RPMI8226 (cell line): ENCODE measurements around the gene BEAN1.
A peak's percentile ranks its signal among the peaks of the same experiment; 100 is the strongest.
"Not testable (repeated sequence)": the region's sequence is repeated elsewhere in the genome, so short reads cannot be mapped to it uniquely, and the experiment has no call there.

ENCODE experiments used
- DNase-seq: peaks from one replicate; pipeline ENCODE4 v3.0.0-alpha.2; 2015

The BEAN1 gene

DNA sequence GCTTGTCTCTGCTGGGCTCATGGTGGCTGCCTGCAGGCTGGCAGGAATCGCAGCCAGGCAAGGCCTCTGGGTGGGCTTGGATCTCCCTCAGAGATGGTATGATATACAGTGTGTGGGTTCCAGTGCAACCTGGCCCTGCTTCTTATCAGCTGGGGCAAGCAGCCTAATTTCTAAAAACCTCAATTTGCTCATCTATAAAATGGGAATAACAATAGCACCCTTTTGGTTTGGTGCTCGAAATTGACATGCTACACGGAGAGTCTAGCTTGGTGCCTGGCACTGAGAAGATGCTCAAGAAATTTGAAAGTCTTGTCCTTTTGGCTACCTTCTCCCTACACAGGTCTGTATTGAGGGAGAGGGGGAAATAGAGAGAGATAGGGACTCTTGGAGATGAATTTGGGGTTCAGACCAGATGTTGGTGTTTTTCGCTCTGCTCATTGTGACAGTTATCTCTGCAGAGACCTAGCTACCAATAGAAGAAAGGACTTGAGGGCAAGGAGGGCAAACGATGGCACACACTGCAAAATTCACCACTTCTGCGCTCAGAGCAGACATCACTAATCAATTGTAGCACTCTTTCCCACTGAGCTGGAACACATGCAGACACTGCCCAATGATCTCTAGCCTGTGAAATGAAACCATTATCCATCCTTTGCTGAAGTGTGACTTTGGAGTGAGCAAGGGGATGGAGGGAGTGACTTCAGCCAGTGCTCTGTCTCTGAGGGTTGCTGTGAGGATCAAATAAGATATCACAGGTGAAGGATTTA lies 15.6 kb downstream of the BEAN1 start:
- no peak for DNase-seq

DNA sequence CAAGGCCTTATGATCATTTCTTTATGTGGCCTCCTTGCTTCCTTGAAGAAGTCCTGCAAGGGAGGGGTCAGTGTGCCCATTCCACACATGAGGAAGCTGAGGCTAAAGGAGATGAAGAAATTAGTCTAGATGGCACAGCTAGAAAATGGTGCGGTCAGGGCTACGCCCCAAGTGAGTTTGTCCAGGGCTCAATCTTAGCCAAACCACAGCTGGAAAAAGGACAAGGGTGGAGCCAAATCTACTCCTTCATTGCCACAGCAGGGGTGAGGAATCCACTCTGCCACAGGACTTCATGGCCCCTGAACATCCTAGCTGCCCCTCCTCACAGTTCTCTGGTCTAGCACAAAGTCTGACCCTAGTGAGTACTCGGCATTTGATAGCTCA lies 16.2 kb downstream of the BEAN1 start:
- DNase-seq = no peak

DNA sequence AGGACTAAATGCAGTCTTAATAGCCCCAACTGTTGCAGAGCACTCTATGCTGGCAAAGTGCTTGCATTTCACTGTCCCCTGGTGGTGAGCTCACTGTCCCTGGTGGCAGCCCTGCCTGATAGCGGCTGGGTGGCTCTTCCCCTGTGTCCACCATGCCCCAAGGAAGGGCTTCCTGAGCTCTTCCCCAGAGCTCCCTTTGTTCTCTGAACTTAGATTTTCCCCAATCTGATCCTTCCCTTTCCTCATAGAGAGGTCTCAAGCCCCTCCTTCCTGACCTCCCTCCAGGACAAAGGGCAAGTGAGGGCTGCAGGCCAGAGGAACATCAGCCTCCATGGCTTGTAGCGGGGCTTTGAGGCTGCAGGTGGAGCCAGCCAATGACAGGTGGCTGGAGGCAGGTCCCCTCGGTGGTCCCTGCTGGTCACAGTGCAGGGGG lies 17.0 kb downstream of the BEAN1 start:
- DNase-seq = peak; percentile 42

DNA sequence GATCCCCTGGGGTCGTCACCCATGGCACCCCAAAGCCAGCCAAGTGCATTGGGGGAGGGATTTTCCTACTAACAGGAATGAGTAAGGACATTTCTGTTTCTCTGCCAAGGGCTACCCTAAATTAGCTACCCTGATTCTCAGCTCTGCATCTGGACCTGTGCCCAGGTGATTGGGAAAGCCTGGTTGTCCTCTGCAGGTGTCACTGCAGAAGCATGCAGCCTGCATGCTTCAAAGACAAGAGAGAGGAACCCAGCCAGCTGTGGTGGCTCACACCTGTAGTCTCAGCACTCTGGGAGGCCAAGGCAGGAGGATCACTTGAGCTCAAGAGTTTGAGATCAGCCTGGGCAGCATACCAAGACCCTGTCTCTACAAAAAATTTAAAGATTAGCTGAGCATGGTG lies 19.6 kb downstream of the BEAN1 start:
- peak; percentile 69 for DNase-seq

DNA sequence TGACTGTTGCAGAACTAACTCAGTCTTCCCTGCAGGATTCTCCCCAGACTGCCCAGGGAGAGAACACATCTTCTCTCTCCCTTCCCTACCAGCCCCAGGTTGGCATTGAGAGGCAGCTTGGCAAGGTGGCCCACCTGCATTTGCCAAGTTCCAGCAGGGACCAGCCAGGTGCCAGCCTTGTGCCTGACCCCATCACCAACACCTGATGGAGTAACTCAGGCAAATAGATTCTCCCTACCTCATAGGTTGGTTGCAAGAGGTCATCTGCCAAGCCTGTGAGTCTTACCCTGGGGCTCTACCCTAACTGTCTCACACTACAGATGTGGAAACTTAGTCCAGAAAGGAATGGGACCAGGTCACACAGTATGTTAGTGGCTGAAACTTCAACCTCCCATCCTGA lies 20.4 kb downstream of the BEAN1 start:
- no peak for DNase-seq

DNA sequence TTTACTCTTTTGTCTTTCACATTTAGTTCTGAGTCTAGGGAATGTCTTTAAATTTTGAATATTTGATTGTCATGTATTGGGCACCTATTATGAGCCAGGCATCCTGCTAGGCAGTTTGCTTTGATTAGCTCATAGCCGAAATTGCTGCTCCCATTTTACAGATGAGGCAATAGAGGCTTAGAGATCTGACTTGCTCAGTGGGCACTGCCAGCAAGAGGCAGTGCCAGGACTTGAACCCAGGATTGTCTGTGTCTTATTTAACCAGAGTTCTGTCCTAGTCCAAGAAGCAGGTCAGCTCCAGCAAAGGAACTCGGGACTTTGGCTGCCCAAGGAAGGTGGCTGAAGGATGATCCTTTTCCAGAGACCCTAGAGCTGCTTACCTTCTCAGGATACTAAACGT lies 24.5 kb downstream of the BEAN1 start:
- no peak for DNase-seq

DNA sequence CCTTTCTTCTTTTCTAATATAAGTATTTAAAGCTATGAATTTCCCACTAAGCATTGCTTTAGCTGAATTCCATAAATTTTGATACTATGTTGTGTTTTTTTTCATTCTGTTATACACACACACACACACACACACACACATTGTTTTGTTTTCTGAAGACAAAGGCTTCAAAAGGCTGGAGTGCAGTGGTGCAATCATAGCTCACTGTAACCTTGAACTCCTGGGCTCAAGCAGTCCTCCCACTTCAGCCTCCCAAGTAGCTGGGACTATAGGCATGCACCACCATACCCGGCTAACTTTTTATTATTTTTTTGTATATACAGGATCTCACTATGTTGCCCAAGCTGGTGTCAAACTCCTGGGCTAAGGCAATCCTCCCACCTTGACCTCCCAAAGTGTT lies 26.1 kb downstream of the BEAN1 start:
- DNase-seq = not testable (repeated sequence)

DNA sequence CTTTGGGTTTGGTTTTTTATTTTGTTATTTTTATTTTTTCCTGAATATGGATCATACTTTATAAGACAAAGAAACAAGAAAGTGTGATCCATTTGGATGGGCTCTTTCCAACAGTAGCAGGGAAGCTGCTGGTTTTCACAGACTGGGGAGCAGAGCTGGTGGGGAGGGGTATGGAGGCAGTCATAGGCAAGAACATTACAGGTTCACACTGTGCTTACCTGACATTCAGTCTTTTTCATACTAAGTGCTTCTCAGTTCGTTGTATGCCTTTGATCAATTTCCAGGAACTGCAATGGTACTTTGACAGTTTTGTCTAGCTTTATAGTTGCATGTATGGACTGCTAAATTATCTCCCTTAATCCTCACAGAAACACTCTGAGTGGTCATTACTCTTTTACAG lies 27.7 kb downstream of the BEAN1 start:
- no peak for DNase-seq

DNA sequence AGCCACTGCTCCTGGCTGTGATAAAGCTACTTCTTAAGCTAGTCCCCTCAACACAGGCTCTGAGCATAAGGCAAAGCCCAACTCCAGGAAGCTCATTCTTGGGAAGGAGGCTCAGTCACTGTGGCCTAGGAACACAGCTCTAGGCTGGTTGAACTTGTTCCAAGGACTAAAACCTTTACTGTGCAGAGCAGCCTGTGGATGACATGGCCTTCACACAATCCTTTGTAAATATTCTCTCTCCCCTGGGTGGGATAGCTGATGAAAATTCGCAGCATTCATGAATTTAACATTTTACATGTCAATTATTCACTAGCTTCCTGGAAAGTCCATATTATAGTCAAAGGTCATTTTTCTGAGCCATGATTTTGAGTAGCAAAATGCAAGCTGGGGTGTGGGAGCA lies 28.9 kb downstream of the BEAN1 start:
- no peak for DNase-seq

DNA sequence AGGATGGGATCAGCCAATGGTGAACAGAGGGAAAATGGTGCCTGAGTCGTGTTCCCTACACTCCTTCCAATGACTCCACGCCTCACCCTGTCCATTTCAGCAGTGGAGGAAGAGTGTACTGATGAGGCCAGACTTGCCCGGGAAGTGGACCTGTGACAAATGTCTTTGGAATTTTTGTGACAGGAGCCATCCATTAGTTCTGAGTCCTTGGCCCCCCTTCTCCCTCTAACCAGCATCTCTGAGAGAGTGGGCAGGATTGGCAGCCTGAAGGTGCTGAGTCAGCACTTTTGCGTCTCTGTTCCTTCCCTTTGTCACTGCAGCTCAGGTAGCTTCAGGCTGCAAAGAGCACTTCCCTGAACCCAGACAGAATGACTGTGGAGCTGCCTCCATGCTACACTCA lies 30.8 kb downstream of the BEAN1 start:
- DNase-seq = no peak

DNA sequence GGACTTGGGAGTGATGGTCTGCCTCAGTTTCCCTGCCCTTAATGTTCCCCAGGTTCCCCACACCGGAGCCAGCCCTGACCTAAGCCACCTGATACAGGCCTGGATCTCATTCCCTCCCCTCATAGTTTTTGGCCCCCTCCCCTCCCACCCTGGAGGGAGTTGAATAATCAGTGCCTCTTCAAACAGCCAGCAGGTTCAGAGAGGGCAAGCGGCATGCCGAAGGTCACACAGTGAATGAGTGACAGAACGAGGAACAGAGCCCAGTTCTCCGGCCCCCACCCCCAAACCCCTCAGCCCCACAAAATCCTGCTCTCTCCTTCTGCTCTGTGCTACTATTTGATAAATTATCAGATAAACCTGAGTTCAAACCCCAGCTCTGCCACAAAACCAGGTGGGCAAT lies 31.2 kb downstream of the BEAN1 start:
- DNase-seq = no peak

DNA sequence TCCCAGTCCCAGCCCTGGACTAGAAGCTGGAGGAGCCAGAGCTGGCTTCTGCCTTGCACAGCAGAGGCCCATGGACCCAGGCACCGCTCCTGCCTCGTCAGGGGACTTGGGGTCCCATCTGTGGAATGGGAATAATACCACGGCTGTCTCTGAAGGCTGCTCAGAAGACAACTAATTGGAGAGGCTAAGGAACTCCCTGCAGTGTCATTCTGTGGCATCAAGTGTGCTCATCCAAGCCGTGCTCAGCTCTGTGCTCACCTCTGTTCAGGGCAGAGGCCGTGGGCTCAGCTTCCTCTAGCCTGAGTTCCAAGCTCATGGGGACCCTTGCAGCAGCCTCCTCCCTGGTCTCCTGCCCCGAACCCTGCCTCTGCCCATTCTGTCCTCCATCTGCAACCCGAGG lies 31.8 kb downstream of the BEAN1 start:
- DNase-seq = no peak

DNA sequence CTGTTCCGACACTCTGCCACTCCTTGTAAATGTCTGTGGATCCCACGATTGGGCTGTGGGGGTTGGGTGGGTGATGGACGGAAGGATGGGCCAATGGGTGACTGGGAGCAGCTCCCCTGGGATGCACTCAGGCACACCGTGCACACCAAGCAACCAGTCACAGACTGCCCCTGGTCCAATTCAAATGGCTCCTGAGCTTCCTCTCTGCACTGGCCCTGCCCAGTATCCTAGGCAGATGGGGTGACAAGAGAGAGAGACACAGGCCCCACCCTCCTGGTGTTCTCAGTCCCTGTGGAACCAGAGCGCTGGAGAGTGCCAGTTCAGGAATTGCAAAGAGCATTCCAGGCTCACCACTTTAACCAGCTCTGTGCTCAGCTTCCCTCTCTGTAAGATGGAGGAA lies 32.8 kb downstream of the BEAN1 start:
- no peak for DNase-seq

DNA sequence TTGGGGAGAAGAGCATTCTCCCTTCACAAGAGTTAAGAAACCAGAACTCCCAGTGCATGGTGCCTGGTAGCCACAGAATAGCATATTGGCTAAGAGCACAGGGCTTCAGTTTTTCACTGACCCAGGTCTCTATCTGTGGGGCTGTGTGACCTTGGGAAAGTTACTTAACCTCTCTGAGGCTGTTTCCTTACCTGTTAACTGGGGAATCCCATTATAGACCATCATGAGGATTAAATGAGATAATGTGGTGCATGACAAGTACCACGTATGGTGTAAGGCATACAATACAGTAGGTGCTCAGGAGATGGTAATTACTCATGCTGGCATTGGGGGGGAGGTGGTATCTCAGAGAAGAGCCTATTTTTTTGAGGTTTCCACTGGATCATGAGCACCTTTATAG lies 33.6 kb downstream of the BEAN1 start:
- no peak for DNase-seq

DNA sequence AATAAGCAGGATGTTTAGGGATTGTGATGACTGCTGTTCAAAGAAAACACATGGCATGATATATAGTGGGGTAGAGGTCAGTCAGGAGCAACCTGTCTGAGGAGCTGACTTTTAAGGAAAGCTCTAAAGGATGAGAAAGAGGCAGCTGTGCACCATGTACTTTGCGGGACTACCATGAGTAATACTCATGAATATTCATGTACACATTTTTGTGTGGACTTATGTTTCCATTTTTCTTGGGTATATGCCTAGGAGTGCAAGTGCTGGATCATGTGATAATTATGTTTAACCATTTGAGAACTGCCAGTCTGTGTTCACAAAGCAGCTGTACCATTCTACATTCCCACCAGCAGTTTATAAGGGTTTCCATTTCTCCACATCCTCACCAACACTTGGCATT lies 35.8 kb downstream of the BEAN1 start:
- no peak for DNase-seq

DNA sequence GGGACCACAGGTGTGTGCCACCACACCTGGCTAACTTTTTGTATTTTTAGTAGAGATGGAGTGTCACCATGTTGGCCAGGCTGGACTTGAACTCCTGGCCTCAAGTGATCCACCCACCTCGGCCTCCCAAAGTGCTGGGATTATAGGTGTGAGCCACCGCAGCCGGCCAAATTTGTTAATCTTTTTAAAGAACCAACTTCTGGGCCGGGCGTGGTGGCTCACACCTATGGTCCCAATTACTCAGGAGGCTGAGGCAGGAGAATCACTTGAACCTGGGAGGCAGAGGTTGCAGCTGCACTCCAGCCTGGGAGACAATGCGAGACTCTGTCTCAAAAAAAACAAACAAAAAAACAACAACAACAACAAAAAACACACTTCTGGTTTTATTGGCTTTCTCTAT lies 38.9 kb downstream of the BEAN1 start:
- DNase-seq = not testable (repeated sequence)

DNA sequence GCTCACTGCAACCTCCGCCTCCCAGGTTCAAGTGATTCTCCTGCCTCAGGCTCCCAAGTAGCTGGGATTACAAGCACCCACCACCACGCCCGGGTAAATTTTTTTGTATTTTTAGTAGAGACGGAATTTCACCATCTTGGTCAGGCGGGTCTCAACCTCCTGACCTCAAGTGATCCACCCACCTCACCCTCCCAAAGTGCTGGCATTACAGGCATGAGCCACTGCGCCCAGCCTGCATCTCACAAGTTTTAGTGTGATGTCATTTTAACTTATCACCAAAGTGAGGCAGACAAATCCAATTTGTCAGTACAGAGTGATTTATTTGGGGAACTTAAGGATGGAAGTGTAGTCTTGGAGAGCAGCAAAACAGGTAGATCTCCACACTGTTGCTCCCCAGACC lies 39.5 kb downstream of the BEAN1 start:
- not testable (repeated sequence) for DNase-seq

DNA sequence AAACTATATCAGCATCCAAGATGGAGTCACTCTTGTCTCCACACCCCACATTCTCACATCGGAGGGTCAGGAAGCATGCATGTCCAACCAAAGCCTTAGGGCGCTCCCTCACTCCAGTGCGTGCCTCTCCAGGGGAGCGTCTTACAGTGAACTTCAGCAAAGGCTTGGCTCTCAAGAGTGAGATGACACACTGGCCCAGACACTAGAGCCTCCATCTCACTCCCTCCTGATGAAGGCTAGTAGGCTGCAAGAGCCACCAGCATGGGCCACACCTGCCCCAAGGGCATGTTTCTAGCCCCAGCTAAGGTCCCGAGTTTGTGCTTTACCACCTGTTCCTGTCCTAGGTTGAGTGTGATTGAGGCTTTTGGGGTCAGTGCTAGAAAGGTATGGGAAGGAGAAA lies 40.5 kb downstream of the BEAN1 start:
- DNase-seq = no peak

DNA sequence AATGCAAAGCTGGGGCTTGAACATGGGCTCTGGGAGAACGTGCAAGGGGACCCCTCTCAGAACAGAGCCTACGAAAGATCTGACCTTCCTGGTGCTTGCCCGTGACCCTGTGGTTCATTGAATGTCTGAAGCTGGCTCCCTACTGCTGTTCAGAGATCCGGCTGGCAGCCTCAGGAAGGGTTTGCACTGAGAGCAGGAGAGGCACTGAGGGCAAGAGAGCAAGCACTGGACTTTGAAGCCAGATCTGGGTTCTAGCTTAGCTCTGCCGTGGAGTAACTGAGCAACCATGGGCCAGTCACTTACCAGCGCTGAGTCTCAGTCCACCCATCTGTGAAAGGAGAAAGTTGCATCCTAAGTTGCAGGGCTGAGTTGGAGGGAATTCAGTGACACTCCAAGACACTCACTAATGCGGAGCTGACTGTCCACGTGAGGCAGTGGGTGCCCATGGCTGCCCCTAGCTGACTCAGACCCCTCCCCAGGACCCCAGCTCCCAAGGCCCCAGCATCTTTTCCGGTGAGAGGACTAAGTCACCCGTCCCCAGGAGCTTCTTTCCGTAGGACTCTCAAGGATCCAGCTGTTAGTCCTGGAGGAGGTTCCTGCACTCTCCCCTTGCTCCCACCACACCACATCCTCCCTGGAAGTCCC lies 41.3 kb downstream of the BEAN1 start:
- DNase-seq = no peak

DNA sequence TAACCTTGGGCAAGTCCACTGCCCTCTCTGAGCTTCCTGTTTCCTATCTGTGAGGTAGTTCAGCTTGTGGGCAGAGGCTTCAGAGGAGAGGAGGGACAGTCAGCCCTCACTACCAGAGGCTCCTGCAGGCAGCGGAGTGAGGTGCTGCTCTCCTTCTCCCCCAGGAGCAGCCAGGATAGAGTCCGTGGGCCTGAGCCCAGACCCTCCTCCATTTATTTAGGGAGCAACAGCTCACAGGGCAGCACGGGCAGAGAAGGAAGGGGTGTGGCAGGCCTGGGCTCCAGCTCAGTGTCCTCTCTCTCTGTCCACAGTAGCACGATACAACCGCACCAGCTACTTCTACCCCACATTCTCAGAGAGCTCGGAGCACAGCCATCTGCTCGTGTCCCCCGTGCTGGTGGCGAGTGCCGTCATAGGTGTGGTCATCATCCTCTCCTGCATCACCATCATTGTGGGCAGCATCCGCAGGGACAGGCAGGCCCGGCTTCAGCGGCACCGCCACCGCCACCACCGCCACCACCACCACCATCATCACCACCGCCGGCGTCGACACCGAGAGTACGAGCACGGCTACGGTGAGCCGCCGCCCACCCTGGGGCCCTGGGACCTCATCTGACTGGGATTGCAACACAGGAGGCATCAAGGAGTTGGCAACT lies 42.3 kb downstream of the BEAN1 start:
- no peak for DNase-seq

DNA sequence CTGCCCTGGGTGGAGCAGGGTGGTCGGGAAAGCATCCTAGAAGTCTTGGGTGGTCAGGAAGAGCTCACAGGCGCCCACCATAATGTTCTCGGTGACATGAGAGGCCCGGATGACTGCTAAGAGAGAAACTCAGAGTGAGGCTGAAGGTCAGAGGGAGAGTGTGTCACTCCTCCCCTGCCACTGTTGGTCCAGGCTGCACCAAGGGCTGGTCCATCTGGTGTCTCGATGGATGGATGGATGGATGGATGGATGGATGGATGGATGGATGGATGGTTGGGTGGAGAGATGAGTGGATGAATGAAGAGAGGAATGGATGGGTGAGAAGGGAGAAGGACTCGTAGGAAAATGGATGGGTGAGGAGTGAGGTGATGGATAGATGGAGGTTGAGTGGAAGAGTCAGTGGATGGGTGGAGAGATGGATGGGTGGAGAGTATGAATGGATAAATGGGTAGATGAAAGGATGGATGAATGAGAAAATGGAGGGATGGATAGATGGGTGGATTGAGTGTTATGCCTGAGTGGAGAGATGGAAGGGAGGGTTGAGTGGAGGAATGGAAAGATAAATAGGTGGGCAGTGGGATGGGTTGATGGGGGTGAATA lies 43.0 kb downstream of the BEAN1 start:
- no peak for DNase-seq

DNA sequence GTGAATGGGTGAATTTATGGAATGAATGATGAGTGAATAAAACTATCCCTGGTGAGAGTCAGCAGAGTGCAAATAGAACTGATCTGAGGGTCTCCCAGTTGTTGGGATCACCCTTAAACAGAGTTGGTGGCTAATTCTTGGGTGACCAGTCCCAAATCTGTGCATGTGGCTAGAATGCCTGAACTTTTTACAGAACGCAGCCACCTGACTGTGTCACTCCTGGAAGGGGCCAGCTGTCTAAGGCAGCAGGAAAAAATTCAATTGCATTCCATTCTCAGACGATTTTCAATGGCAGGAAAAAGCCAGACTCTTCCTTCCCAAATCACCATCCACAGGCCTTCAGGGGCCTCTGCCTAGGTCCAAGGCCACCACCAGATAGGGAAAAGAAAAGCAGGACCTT lies 43.5 kb downstream of the BEAN1 start:
- no peak for DNase-seq

DNA sequence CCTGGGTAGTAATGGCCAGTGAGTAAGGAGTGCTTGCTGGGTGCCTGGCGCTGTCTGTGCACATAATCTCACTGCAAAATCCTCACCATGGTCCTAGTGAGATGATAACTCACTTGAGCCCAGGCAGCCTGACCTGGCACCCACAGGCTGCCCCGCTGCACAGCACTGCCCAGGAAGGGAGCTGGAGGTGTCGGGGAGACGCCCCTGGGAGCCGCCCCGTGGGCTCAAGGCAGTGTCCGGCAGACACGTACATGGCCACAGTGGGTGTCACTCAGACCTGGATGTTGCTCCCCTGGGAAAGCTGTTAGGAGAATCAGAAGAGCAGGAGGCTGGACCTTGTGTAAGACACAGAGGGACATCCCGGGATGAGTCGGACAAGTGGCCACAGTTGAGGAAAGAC lies 44.2 kb downstream of the BEAN1 start:
- no peak for DNase-seq
